NT2/D1 (cell line): ENCODE results near the gene KCNN3.

Source experiments
- SUZ12 ChIP-seq: IDR thresholded peaks from 2 replicates; pipeline ENCODE4 v1.6.1; 2011; ENCODE audit not compliant: insufficient read length, insufficient read depth; ENCODE audit errors: extremely low read depth
- YY1 ChIP-seq: IDR thresholded peaks from 2 replicates; pipeline ENCODE4 v1.6.1; 2011; ENCODE audit not compliant: insufficient read length, insufficient read depth
- ZNF274 ChIP-seq: IDR thresholded peaks from 2 replicates; pipeline ENCODE4 v1.6.1; 2011; ENCODE audit warnings: mild to moderate bottlenecking, low read depth, low read length

- no peak for TF ChIP-seq ZNF274
- TF ChIP-seq SUZ12 = no peak
- TF ChIP-seq YY1 = no peak
Observed at GRCh38 chr1:154867841-154868605, 2.1 kb downstream of the KCNN3 start.
